ENCODE measurements around the gene TNFRSF25.

GRCh38 chr1:6513320-6513801 is 47.4 kb upstream of the TNFRSF25 start:
- no peak for TF ChIP-seq EP300 (IDR thresholded peaks at IDR 0.05)
- TF ChIP-seq, protein P1, sequence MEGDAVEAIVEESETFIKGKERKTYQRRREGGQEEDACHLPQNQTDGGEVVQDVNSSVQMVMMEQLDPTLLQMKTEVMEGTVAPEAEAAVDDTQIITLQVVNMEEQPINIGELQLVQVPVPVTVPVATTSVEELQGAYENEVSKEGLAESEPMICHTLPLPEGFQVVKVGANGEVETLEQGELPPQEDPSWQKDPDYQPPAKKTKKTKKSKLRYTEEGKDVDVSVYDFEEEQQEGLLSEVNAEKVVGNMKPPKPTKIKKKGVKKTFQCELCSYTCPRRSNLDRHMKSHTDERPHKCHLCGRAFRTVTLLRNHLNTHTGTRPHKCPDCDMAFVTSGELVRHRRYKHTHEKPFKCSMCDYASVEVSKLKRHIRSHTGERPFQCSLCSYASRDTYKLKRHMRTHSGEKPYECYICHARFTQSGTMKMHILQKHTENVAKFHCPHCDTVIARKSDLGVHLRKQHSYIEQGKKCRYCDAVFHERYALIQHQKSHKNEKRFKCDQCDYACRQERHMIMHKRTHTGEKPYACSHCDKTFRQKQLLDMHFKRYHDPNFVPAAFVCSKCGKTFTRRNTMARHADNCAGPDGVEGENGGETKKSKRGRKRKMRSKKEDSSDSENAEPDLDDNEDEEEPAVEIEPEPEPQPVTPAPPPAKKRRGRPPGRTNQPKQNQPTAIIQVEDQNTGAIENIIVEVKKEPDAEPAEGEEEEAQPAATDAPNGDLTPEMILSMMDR (IDR thresholded peaks at IDR 0.05) = no peak
- TF ChIP-seq POLR2A (IDR thresholded peaks at IDR 0.05) = no peak
